HCT116 (cell line): ENCODE results near the gene EPB41L4A. TPM values are rescaled to one million over a fixed set of nuclear protein-coding genes. Genes with fewer than 3 reads are reported as not detected.
"Not testable (repeated sequence)": the region's sequence is repeated elsewhere in the genome, so short reads cannot be mapped to it uniquely, and the experiment has no call there.

Experiments
- ATAC-seq: fragments of 200-7000 bp; cut with Tn5 transposase; 2 replicates; pipeline ENCODE4 v1.9.1; 2020; ENCODE audit warnings: mild to moderate bottlenecking, moderate library complexity
- BruUV-seq: library from RNA; stranded (reverse); fragments of 400-500 nt; replicated peaks from 2 replicates; lab custom pipeline; 2021; lab: Mats Ljungman, UMichigan
- CTCF ChIA-PET: fragments of 300-600 bp; sonication (Branson Sonifier 250); formaldehyde crosslinking; loops from one replicate; lab custom pipeline; 2021; ENCODE audit warnings: antibody characterized with exemption; lab: Charles Lee
- POLR2A ChIA-PET: fragments of 300-600, 350-600 bp; sonication (Branson Sonifier 250); formaldehyde crosslinking; loops from one replicate; lab custom pipeline; 2021; ENCODE audit warnings: antibody characterized with exemption; lab: Charles Lee
- RAD21 ChIA-PET, 2 experiments: fragments of 300-600 bp; sonication (Branson Sonifier 250); formaldehyde crosslinking; loops; one replicate each; lab custom pipeline; 2023; ENCODE audit warnings: low total read pairs in 2 of 2; ENCODE audit not compliant: uncharacterized antibody in 2 of 2, unreplicated experiment in 2 of 2, low non-redundant PET in 1 of 2; lab: Charles Lee
- DNase-seq: peaks from one replicate; pipeline ENCODE4 v3.0.0-alpha.2; 2010; ENCODE audit warnings: low read depth, low spot score
- H2AFZ ChIP-seq: fragments of 200-600 bp; shearing (Covaris generic), sonication (generic); 2 replicates; pipeline ENCODE4 v1.6.1; 2017; ENCODE audit warnings: low read depth, mixed run types, mixed read lengths, antibody characterized with exemption, low read length; ENCODE audit not compliant: poor library complexity, severe bottlenecking
- H3K27ac ChIP-seq: 2 replicates; pipeline ENCODE4 v1.5.1; 2012; ENCODE audit warnings: low read depth, low read length
- H3K27me3 ChIP-seq: fragments of 200-600 bp; sonication (generic); 2 replicates; pipeline ENCODE4 v1.6.1; 2016; ENCODE audit warnings: mixed run types, low read length, mixed read lengths; ENCODE audit not compliant: insufficient read depth
- H3K36me3 ChIP-seq, 2 experiments: fragments of 200-500 bp in 1 of 2; fragments of 200-600 bp in 1 of 2; sonication (Bioruptor generic) in 1 of 2; sonication (generic) in 1 of 2; 2 replicates each; pipeline versions ENCODE4 v1.5.1 to v1.6.1; 2014 to 2016; ENCODE audit warnings: low read length in 2 of 2, inconsistent platforms in 1 of 2, mixed read lengths in 1 of 2, mixed run types in 1 of 2; ENCODE audit not compliant: insufficient read depth in 2 of 2, control insufficient read depth in 1 of 2
- H3K4me1 ChIP-seq, 2 experiments: fragments of 200-600 bp in 1 of 2; sonication (generic) in 1 of 2; 2 replicates each; pipeline versions ENCODE4 v1.5.1 to v1.6.1; 2012 to 2017; ENCODE audit warnings: low read length in 2 of 2, inconsistent platforms in 1 of 2, mild to moderate bottlenecking in 1 of 2, mixed read lengths in 1 of 2, mixed run types in 1 of 2, moderate library complexity in 1 of 2; ENCODE audit not compliant: insufficient read depth in 2 of 2, control insufficient read depth in 1 of 2
- H3K4me2 ChIP-seq: fragments of 200-600 bp; sonication (generic); 2 replicates; pipeline ENCODE4 v1.6.1; 2017; ENCODE audit warnings: mixed run types, low read length, mixed read lengths
- H3K4me3 ChIP-seq, 2 experiments: fragments of 200-600 bp in 1 of 2; sonication (generic) in 1 of 2; replicated peaks in 1 of 2; 2 replicates each; pipeline ENCODE4 v1.5.1; 2011 to 2016; ENCODE audit warnings: low read length in 2 of 2, control low read depth in 1 of 2, low read depth in 1 of 2, mild to moderate bottlenecking in 1 of 2, mixed read lengths in 1 of 2, mixed run types in 1 of 2
- H3K79me2 ChIP-seq: fragments of 200-600 bp; sonication (generic); 2 replicates; pipeline ENCODE4 v1.6.1; 2017; ENCODE audit warnings: mild to moderate bottlenecking, mixed run types, low read length, moderate library complexity, mixed read lengths; ENCODE audit not compliant: insufficient read depth
- H3K9ac ChIP-seq: fragments of 200-600 bp; sonication (generic); 2 replicates; pipeline ENCODE4 v1.6.1; 2016; ENCODE audit warnings: low read length, mixed read lengths
- H3K9me2 ChIP-seq: fragments of 200-600 bp; sonication (generic), shearing (Covaris generic); 2 replicates; pipeline ENCODE4 v1.6.1; 2017; ENCODE audit warnings: mixed run types, mild to moderate bottlenecking, moderate library complexity; ENCODE audit not compliant: insufficient read depth
- H3K9me3 ChIP-seq, 2 experiments: fragments of 200-500 bp in 1 of 2; fragments of 200-600 bp in 1 of 2; sonication (Bioruptor generic) in 1 of 2; sonication (generic) in 1 of 2; 2 replicates each; pipeline ENCODE4 v1.6.1; 2014 to 2017; ENCODE audit warnings: low read length in 2 of 2, mixed read lengths in 2 of 2, inconsistent platforms in 1 of 2, low read depth in 1 of 2, mild to moderate bottlenecking in 1 of 2, mixed run types in 1 of 2, moderate library complexity in 1 of 2; ENCODE audit not compliant: control insufficient read depth in 1 of 2, insufficient read depth in 1 of 2
- H4K20me1 ChIP-seq: fragments of 200-600 bp; sonication (generic), shearing (Covaris generic); 2 replicates; pipeline ENCODE4 v1.6.1; 2017; ENCODE audit warnings: mixed run types, mild to moderate bottlenecking, moderate library complexity; ENCODE audit not compliant: insufficient read depth
- CBX3 ChIP-seq: IDR thresholded peaks from 2 replicates; pipeline ENCODE4 v1.6.1; 2012; ENCODE audit warnings: low read depth
- EGR1 ChIP-seq: IDR thresholded peaks from 2 replicates; pipeline ENCODE4 v1.6.1; 2012; ENCODE audit warnings: low read depth
- EZH2 ChIP-seq: fragments of 200-600 bp; sonication (generic); IDR thresholded peaks from 2 replicates; pipeline ENCODE4 v1.6.1; 2017; ENCODE audit warnings: antibody characterized with exemption, mixed run types
- EZH2phosphoT487 ChIP-seq: fragments of 200-600 bp; IDR thresholded peaks from 2 replicates; pipeline ENCODE4 v1.6.1; 2018; ENCODE audit warnings: antibody characterized with exemption, borderline replicate concordance
- FOSL1 ChIP-seq: IDR thresholded peaks from 2 replicates; pipeline ENCODE4 v1.6.1; 2012; ENCODE audit warnings: low read depth
- MAX ChIP-seq: IDR thresholded peaks from 2 replicates; pipeline ENCODE4 v1.6.1; 2012
- POLR2A ChIP-seq: IDR thresholded peaks from 2 replicates; pipeline ENCODE4 v1.7.0; 2011; ENCODE audit warnings: borderline replicate concordance; ENCODE audit not compliant: insufficient read depth, insufficient read length; ENCODE audit errors: extremely low read depth
- RAD21 ChIP-seq: IDR thresholded peaks from 2 replicates; pipeline ENCODE4 v1.6.1; 2012; ENCODE audit warnings: low read depth, mild to moderate bottlenecking
- SIN3A ChIP-seq: IDR thresholded peaks from 2 replicates; pipeline ENCODE4 v1.6.1; 2012; ENCODE audit warnings: low read depth
- SRF ChIP-seq: IDR thresholded peaks from 2 replicates; pipeline ENCODE4 v1.6.1; 2012; ENCODE audit warnings: low read depth
- TCF7L2 ChIP-seq: IDR thresholded peaks from 2 replicates; pipeline ENCODE4 v1.7.0; 2011; ENCODE audit warnings: borderline replicate concordance, inconsistent platforms; ENCODE audit not compliant: insufficient read depth, insufficient read length; ENCODE audit errors: extremely low read depth
- ZNF274 ChIP-seq: fragments of 200-500 bp; sonication (Bioruptor generic); IDR thresholded peaks from 2 replicates; pipeline ENCODE4 v1.6.1; 2014; ENCODE audit warnings: mild to moderate bottlenecking, low read depth, low read length, inconsistent platforms
- intact Hi-C: fragments of 100-400 bp; cut with micrococcal nuclease; formaldehyde crosslinking; loops from 2 replicates; pipeline ENCODE4 v1.10.0; 2022
- total RNA-seq: library from RNA; stranded (reverse); gene quantifications from one replicate; pipeline ENCODE4 v1.2.1, GENCODE V29; 2021; ENCODE audit not compliant: unreplicated experiment
- TF ChIP-seq, protein P1 (sequence below): IDR thresholded peaks from 2 replicates; pipeline ENCODE4 v1.6.1; 2012; ENCODE audit warnings: low read depth

The EPB41L4A gene
- total RNA-seq, 1 experiment from 2014 or later = 2.8 TPM

DNA sequence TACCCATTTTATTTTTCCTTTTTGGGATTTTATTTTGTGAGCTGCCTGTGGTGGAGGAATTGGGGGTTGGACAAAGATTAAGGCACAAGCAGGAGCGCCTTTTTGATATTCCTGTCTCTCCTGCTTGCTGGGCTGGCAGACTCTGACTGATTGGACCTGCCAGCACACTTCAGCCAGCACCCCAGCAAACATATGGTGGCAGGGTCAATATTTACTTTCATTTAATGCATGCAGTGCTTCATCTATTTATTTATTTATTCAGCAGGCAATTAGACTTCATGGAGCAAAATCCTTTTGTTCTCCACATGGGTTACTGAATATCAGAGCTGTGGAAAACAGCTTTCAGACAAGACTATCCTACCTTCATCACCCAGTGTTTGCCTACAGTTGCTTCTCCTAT is 48.4 kb upstream of the EPB41L4A start:
- no TSS peak for BruUV-seq
- RAD21 ChIA-PET = no interaction called here
- ATAC-seq = no peak

GRCh38 chr5:112466261-112466660 is 47.2 kb upstream of the EPB41L4A start:
- H3K4me1 ChIP-seq, H3K9ac ChIP-seq, H3K9me3 ChIP-seq, intact Hi-C loops, H3K4me3 ChIP-seq, H3K27ac ChIP-seq, ATAC-seq, CTCF ChIA-PET, RAD21 ChIA-PET, H2AFZ ChIP-seq, H3K9me2 ChIP-seq, BruUV-seq, H3K79me2 ChIP-seq, H3K36me3 ChIP-seq, H3K27me3 ChIP-seq, H4K20me1 ChIP-seq, H3K4me2 ChIP-seq, DNase-seq, POLR2A ChIA-PET: not testable (repeated sequence)

More for the DNA sequence above, 48.4 kb upstream of the EPB41L4A start:
- no peak overlapping the region for H3K4me2 ChIP-seq
- no peak overlapping the region for H3K27ac ChIP-seq
- CTCF ChIA-PET = no interaction called here
- no peaks in the 10 kb centered on the region for H3K36me3 ChIP-seq
- TF ChIP-seq SRF (no peak), EZH2phosphoT487 (no peak), POLR2A (no peak), SIN3A (no peak), ZNF274 (no peak), FOSL1 (no peak), MAX (no peak), EZH2 (no peak), TCF7L2 (no peak), RAD21 (no peak), CBX3 (no peak), EGR1 (no peak)
- TF ChIP-seq, protein P1, sequence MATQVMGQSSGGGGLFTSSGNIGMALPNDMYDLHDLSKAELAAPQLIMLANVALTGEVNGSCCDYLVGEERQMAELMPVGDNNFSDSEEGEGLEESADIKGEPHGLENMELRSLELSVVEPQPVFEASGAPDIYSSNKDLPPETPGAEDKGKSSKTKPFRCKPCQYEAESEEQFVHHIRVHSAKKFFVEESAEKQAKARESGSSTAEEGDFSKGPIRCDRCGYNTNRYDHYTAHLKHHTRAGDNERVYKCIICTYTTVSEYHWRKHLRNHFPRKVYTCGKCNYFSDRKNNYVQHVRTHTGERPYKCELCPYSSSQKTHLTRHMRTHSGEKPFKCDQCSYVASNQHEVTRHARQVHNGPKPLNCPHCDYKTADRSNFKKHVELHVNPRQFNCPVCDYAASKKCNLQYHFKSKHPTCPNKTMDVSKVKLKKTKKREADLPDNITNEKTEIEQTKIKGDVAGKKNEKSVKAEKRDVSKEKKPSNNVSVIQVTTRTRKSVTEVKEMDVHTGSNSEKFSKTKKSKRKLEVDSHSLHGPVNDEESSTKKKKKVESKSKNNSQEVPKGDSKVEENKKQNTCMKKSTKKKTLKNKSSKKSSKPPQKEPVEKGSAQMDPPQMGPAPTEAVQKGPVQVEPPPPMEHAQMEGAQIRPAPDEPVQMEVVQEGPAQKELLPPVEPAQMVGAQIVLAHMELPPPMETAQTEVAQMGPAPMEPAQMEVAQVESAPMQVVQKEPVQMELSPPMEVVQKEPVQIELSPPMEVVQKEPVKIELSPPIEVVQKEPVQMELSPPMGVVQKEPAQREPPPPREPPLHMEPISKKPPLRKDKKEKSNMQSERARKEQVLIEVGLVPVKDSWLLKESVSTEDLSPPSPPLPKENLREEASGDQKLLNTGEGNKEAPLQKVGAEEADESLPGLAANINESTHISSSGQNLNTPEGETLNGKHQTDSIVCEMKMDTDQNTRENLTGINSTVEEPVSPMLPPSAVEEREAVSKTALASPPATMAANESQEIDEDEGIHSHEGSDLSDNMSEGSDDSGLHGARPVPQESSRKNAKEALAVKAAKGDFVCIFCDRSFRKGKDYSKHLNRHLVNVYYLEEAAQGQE = no peak
- H3K79me2 ChIP-seq = no peaks in the 10 kb centered on the region
- no peak overlapping the region for H3K9ac ChIP-seq
- no peak overlapping the region for H2AFZ ChIP-seq
- POLR2A ChIA-PET = no interaction called here
- no peaks in the 10 kb centered on the region for H3K9me2 ChIP-seq
- no peaks in the 10 kb centered on the region for H4K20me1 ChIP-seq
- intact Hi-C loops = no loop called here
- H3K4me1 ChIP-seq = no peaks in the 10 kb centered on the region
- H3K27me3 ChIP-seq = no peaks in the 10 kb centered on the region
- H3K9me3 ChIP-seq = no peaks in the 10 kb centered on the region
- H3K4me3 ChIP-seq = no peak overlapping the region
- no peak for DNase-seq

DNA sequence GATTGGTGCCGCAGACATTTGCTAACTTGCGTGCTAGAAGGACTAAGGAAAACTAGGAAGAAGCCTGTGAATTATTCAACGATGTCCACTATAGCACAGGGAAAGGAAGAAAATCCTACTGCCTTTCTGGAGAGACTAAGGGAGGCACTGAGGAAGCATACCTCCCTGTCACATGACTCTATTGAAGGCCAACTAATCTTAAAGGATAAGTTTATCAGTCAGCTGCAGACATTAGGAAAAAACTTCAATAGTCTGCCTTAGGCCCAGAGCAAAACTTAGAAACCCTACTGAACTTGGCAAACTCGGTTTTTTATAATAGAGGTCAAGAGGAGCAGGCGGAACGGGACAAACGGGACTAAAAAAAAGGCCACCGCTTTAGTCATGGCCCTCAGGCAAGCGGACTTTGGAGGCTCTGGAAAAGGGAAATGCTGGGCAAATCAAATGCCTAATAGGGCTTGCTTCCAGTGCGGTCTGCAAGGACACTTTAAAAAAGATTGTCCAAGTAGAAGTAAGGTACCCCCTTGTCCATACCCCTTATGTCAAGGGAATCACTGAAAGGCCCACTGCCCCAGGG is 28.2 kb upstream of the EPB41L4A start:
- intact Hi-C loops, H3K79me2 ChIP-seq, H3K9ac ChIP-seq, H4K20me1 ChIP-seq, H3K9me3 ChIP-seq, H3K4me3 ChIP-seq, ATAC-seq, BruUV-seq, H3K4me2 ChIP-seq, H2AFZ ChIP-seq, H3K27me3 ChIP-seq, H3K36me3 ChIP-seq, DNase-seq, H3K27ac ChIP-seq, RAD21 ChIA-PET, H3K4me1 ChIP-seq, H3K9me2 ChIP-seq, POLR2A ChIA-PET, CTCF ChIA-PET: not testable (repeated sequence)
